ENCODE data around the gene CA10.

The CA10 gene

DNA sequence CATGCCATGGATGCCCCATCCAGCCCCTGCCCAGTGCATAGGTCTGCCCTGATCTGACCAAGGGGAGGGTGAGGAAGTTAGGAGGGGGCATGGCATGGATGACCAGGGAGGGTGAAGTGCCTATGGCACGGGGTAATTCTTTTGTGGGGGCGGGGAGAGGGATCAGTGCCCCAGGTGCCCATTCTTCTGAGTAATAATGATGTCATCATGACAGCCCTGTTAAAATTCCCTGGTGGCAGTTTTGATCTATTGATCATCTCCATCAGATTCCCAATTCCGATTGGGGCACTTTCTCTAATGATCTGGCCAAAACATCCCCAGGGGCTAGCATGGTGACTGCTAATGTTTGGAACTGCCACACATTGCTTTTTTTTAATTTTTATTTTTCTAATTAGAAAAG is 506.0 kb downstream of the CA10 start:
- DNase-seq (ENCODE audit: low read depth) = no peak
- no peak overlapping the region for H3K4me3 ChIP-seq (ENCODE audit: low read length)
- TF ChIP-seq, protein P1, sequence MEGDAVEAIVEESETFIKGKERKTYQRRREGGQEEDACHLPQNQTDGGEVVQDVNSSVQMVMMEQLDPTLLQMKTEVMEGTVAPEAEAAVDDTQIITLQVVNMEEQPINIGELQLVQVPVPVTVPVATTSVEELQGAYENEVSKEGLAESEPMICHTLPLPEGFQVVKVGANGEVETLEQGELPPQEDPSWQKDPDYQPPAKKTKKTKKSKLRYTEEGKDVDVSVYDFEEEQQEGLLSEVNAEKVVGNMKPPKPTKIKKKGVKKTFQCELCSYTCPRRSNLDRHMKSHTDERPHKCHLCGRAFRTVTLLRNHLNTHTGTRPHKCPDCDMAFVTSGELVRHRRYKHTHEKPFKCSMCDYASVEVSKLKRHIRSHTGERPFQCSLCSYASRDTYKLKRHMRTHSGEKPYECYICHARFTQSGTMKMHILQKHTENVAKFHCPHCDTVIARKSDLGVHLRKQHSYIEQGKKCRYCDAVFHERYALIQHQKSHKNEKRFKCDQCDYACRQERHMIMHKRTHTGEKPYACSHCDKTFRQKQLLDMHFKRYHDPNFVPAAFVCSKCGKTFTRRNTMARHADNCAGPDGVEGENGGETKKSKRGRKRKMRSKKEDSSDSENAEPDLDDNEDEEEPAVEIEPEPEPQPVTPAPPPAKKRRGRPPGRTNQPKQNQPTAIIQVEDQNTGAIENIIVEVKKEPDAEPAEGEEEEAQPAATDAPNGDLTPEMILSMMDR (conservative IDR thresholded peaks at IDR 0.05; ENCODE audit: low read depth, low read length) = no peak

DNA sequence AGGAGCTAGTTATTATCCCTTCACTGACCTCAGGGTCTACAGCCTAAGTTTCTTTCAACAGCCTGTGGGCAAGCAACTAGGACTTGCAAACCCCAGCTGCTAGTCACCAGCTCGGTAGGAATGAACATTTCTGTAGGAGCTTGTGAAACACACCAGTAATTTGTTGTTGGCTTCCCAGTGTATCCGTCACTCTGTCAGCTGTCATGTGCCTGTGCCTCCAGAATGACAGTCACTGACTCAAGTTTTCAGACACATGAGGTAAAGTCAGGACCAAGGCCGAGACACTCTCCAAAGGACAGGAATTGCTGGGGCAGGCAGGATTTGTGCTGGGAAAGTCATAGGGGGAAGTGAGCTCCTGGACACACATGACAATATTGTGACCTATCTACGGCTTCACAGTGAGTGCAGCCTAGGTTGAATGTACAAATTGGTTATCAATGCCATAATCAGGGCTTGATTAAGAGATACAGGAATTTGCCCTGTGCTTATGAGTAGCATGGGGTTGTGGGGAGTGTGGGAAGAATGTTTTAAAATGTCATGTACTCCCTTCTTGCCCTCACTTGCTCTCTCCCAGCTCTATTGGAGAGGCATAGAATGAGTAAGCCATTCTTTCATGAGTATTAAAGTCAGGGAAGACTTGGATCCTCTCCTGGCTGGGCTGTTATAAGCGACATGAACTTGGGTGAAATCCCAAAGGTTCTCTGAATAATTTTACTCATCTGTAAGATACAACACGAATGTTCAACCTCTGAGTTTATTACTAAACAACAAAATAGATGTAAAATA is 506.8 kb downstream of the CA10 start:
- TF ChIP-seq, protein P1 (conservative IDR thresholded peaks at IDR 0.05; ENCODE audit: low read depth, low read length) = no peak
- H3K4me3 ChIP-seq (ENCODE audit: low read length) = no peak overlapping the region
- DNase-seq (ENCODE audit: low read depth) = no peak

DNA sequence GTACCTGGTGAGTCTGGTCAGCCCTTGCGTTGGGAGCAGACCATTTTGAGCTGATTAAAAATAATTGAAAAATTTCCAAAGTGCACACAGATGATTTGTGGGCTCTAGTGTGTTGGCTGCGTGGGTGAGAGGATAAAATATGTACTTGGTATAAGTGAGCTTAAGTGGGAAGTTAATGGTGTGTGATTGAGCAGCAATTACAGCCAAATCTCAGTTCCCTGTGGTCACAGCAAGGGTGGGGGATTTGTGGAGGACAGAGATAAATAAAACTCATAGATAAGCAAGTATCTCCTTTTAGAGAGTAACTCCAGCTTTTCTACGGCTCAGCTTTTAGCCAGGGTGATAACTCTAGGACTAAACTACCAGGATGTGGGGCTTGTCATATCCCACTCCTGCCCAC is 507.7 kb downstream of the CA10 start:
- H3K4me3 ChIP-seq (ENCODE audit: low read length) = no peak overlapping the region
- no peak for DNase-seq (ENCODE audit: low read depth)
- TF ChIP-seq, protein P1 (conservative IDR thresholded peaks at IDR 0.05; ENCODE audit: low read depth, low read length) = no peak

DNA sequence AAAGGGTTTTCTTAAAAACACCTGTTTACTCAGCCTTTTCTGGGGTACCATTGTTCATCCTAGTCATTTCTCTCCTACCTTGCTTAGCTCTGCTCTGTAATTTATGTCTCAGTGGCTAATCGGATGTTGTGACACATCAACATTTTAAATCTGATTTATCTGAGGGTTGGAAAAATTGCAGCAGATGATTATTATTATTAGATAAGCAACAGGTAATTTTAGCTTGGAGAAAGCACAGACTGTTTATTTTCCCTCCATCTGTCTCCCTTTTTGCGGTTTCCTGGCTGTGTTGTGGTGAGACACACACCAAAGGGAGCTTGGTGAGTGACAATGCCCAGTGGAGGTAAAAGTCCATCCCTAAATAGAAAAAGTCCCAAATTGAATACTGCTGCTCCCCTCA is 508.3 kb downstream of the CA10 start:
- DNase-seq (ENCODE audit: low read depth) = no peak
- TF ChIP-seq, protein P1 (conservative IDR thresholded peaks at IDR 0.05; ENCODE audit: low read depth, low read length) = no peak
- H3K4me3 ChIP-seq (ENCODE audit: low read length) = no peak overlapping the region

DNA sequence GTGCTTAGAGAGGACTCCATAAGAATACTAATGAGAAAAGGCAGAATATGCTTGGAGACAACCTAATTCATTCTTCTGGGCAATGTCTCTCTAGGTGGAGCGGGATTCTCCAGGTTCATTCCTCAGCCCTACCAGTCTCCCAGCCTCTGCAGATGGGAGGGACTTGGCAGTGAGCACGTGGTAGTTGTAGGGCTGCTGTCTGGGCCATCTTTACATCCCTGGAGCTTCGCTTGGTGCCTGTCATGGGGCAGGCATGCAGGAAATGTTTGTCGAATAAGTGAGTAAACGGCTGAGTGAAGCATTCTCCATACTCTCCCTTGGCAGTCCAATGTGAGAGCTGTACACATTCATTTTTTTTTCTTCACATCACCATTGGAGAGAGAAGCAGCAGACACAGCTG is 510.7 kb downstream of the CA10 start:
- TF ChIP-seq, protein P1 (conservative IDR thresholded peaks at IDR 0.05; ENCODE audit: low read depth, low read length) = no peak
- DNase-seq (ENCODE audit: low read depth) = no peak
- no peak overlapping the region for H3K4me3 ChIP-seq (ENCODE audit: low read length)

DNA sequence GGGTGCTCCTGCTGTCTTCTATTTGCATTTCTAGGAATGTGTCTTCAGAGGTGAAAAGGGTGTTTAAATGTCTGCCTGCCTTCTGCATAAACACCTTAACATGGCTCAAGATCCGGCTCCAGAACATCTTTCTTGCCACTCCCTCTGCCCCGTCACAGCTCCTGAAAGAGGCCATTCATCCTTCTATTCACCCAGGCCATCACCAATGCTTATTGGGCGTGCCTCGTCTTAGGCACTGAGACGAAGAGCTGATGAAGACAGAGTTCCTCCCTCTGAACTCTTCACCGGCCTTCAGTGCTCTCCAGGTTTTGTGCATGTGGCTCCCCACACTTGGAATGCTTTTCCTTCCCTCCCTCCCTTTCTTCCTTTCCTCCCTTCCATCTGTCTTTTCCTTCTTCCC is 511.4 kb downstream of the CA10 start:
- H3K4me3 ChIP-seq (ENCODE audit: low read length) = no peak overlapping the region
- no peak for DNase-seq (ENCODE audit: low read depth)
- TF ChIP-seq, protein P1 (conservative IDR thresholded peaks at IDR 0.05; ENCODE audit: low read depth, low read length) = no peak

DNA sequence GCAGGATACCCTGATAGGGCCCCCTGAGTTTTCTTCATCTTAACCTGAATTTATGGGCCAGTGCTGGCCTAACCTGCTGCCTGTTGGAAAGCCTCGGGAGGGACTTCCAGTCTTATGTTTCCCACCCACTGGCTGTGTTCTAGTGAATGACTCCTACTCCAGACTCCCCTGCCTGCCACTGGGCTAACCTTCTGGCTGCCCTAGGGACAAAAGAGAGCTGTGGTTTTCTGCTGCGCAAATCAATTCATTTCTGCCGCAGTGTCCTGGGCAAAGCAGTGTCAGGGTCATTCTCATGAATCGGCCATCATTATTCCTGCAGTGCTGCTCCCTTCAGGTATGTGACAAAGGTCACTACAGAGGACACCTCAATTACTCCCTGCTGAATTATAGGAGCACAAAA is 512.0 kb downstream of the CA10 start:
- no peak for DNase-seq (ENCODE audit: low read depth)
- TF ChIP-seq, protein P1 (conservative IDR thresholded peaks at IDR 0.05; ENCODE audit: low read depth, low read length) = no peak
- no peak overlapping the region for H3K4me3 ChIP-seq (ENCODE audit: low read length)

Data from retinal pigment epithelial cell (primary cell).